Peyer's patch (tissue), 4 donors: ENCODE data around the gene DIS3L2. TPM values are rescaled to one million over a fixed set of nuclear protein-coding genes. Genes with fewer than 3 reads are reported as not detected.

Source experiments
- DNase-seq, 3 donors: peaks; one replicate each; pipeline ENCODE4 v3.0.0-alpha.2; 2017 to 2019
- H3K27ac ChIP-seq, 4 donors: fragments of 200-600 bp; sonication (generic); one replicate each; pipeline ENCODE4 v1.5.1; 2016 to 2019
- H3K27me3 ChIP-seq, 2 donors: fragments of 200-600 bp; sonication (generic); one replicate each; pipeline ENCODE4 v1.5.1; 2019
- H3K36me3 ChIP-seq, 3 donors: fragments of 200-600 bp; sonication (generic); one replicate each; pipeline ENCODE4 v1.5.1; 2016 to 2019
- H3K4me1 ChIP-seq, 4 donors: fragments of 200-600 bp; sonication (generic); one replicate each; pipeline ENCODE4 v1.5.1; 2016 to 2019
- H3K4me3 ChIP-seq, 4 donors: fragments of 200-600 bp; sonication (generic); 1 replicate in 3 of 4; 2 replicates in 1 of 4; pipeline ENCODE4 v1.5.1; 2016 to 2019; ENCODE audit warnings: mild to moderate bottlenecking in 1 of 4
- H3K9me3 ChIP-seq, 4 donors: fragments of 200-600 bp; sonication (generic); one replicate each; pipeline ENCODE4 v1.5.1; 2016 to 2019; ENCODE audit warnings: mild to moderate bottlenecking in 1 of 4
- CTCF ChIP-seq, 6 experiments: fragments of 450-650 bp in 4 of 6; fragments of 200-600 bp in 2 of 6; sonication (generic) in 1 of 6; IDR thresholded peaks; one replicate each; pipeline ENCODE4 v1.5.1; 2017 to 2019; ENCODE audit warnings: antibody characterized with exemption in 6 of 6, mild to moderate bottlenecking in 3 of 6, moderate library complexity in 1 of 6
- POLR2A ChIP-seq, 2 donors: fragments of 450-650 bp; IDR thresholded peaks; one replicate each; pipeline ENCODE4 v1.5.1; 2017; ENCODE audit warnings: antibody characterized with exemption in 2 of 2, mild to moderate bottlenecking in 2 of 2, moderate library complexity in 2 of 2
- total RNA-seq, 4 donors: library from RNA; depleted of rRNA; stranded (reverse); fragments of >200 nt; gene quantifications; one replicate each; pipeline ENCODE4 v1.1.0, GENCODE V29; 2016

Gene DIS3L2
- total RNA-seq, 4 donors from 2014 or later = 26.4 to 147 (median 58.3) TPM

- no peak for DNase-seq
- Histone ChIP-seq H3K4me1 (no peaks in the 10 kb centered on the region), H3K36me3 (no peaks in the 10 kb centered on the region), H3K9me3 (no peaks in the 10 kb centered on the region), H3K27me3 (no peaks in the 10 kb centered on the region), H3K27ac (no peak overlapping the region), H3K4me3 (no peak overlapping the region)
- TF ChIP-seq CTCF (IDR thresholded peaks at IDR 0.05) = no peak
- no peak for TF ChIP-seq POLR2A (IDR thresholded peaks at IDR 0.05)
Measured at GRCh38 chr2:232009639-232010274, 48.2 kb downstream of the DIS3L2 start.

- TF ChIP-seq CTCF (IDR thresholded peaks at IDR 0.05) = no peak
- no peak for TF ChIP-seq POLR2A (IDR thresholded peaks at IDR 0.05)
- Histone ChIP-seq H3K36me3 (peaks cover 0 to 3% (median 0%) of the 10 kb centered on the region in 3 donors), H3K9me3 (no peaks in the 10 kb centered on the region), H3K4me3 (no peak overlapping the region), H3K27me3 (no peaks in the 10 kb centered on the region), H3K4me1 (no peaks in the 10 kb centered on the region), H3K27ac (no peak overlapping the region)
- no peak for DNase-seq
Measured at GRCh38 chr2:232013701-232014353, 52.3 kb downstream of the DIS3L2 start.

GRCh38 chr2:232014681-232015080, 53.2 kb downstream of the DIS3L2 start:
- no peak overlapping the region for H3K27ac ChIP-seq
- H3K4me3 ChIP-seq = no peak overlapping the region
- H3K27me3 ChIP-seq = no peaks in the 10 kb centered on the region
- no peak for DNase-seq
- H3K36me3 ChIP-seq = peaks cover 0 to 3% (median 0%) of the 10 kb centered on the region in 3 donors
- no peaks in the 10 kb centered on the region for H3K9me3 ChIP-seq
- no peak for TF ChIP-seq CTCF (IDR thresholded peaks at IDR 0.05)
- no peak for TF ChIP-seq POLR2A (IDR thresholded peaks at IDR 0.05)
- no peaks in the 10 kb centered on the region for H3K4me1 ChIP-seq

GRCh38 chr2:232018181-232018580, 56.7 kb downstream of the DIS3L2 start:
- H3K9me3 ChIP-seq = no peaks in the 10 kb centered on the region
- H3K27me3 ChIP-seq = no peaks in the 10 kb centered on the region
- DNase-seq = no peak
- no peak overlapping the region for H3K4me3 ChIP-seq
- H3K27ac ChIP-seq = no peak overlapping the region
- TF ChIP-seq POLR2A (IDR thresholded peaks at IDR 0.05) (no peak), CTCF (IDR thresholded peaks at IDR 0.05) (no peak)
- peaks cover 0 to 3% (median 0%) of the 10 kb centered on the region in 3 donors for H3K36me3 ChIP-seq
- no peaks in the 10 kb centered on the region for H3K4me1 ChIP-seq

- Histone ChIP-seq H3K4me3 (no peak overlapping the region), H3K27me3 (no peaks in the 10 kb centered on the region), H3K36me3 (peaks cover 0 to 20% (median 0%) of the 10 kb centered on the region in 3 donors), H3K27ac (no peak overlapping the region), H3K4me1 (no peaks in the 10 kb centered on the region), H3K9me3 (no peaks in the 10 kb centered on the region)
- DNase-seq = no peak
- TF ChIP-seq CTCF (IDR thresholded peaks at IDR 0.05) (no peak), POLR2A (IDR thresholded peaks at IDR 0.05) (no peak)
Measured at GRCh38 chr2:232022718-232023117, 61.2 kb downstream of the DIS3L2 start.
